HEK293 (cell line): ENCODE results near the gene BDNF.

ENCODE experiments used
- ZFP3 ChIP-seq: fragments of 450-650 bp; formaldehyde crosslinking; IDR thresholded peaks from 2 replicates; pipeline ENCODE4 v1.5.1; 2016; ENCODE audit warnings: low read depth, missing biosample characterization, missing genetic modification characterization
- ZNF175 ChIP-seq: fragments of 450-650 bp; formaldehyde crosslinking; IDR thresholded peaks from 2 replicates; pipeline ENCODE4 v1.5.1; 2016; ENCODE audit warnings: missing biosample characterization, missing genetic modification characterization
- ZNF266 ChIP-seq: fragments of 450-650 bp; formaldehyde crosslinking; IDR thresholded peaks from 2 replicates; pipeline ENCODE4 v1.5.1; 2016; ENCODE audit warnings: missing biosample characterization, missing genetic modification characterization, low read depth
- ZNF341 ChIP-seq: fragments of 450-650 bp; formaldehyde crosslinking; IDR thresholded peaks from 2 replicates; pipeline ENCODE4; 2016; ENCODE audit warnings: low read depth, missing biosample characterization, missing genetic modification characterization
- ZNF544 ChIP-seq: fragments of 450-650 bp; formaldehyde crosslinking; IDR thresholded peaks from 2 replicates; pipeline ENCODE4 v1.5.0; 2017; ENCODE audit warnings: missing biosample characterization, missing genetic modification characterization
- ZNF571 ChIP-seq: fragments of 450-650 bp; formaldehyde crosslinking; IDR thresholded peaks from 2 replicates; pipeline ENCODE4 v1.5.0; 2017; ENCODE audit warnings: missing biosample characterization, missing genetic modification characterization
- TF ChIP-seq, protein P1 (sequence below): fragments of 450-650 bp; formaldehyde crosslinking; IDR thresholded peaks from 2 replicates; pipeline ENCODE4 v1.5.1; 2017; ENCODE audit warnings: missing biosample characterization, missing genetic modification characterization
- TF ChIP-seq, protein P2 (sequence below): fragments of 450-650 bp; formaldehyde crosslinking; IDR thresholded peaks from 2 replicates; pipeline ENCODE4 v1.5.1; 2016; ENCODE audit warnings: missing biosample characterization, missing genetic modification characterization
- TF ChIP-seq, protein P3 (sequence below): fragments of 450-650 bp; IDR thresholded peaks from 2 replicates; pipeline ENCODE4 v1.5.1; 2018; ENCODE audit warnings: missing biosample characterization, mild to moderate bottlenecking, missing genetic modification characterization

Gene BDNF

DNA sequence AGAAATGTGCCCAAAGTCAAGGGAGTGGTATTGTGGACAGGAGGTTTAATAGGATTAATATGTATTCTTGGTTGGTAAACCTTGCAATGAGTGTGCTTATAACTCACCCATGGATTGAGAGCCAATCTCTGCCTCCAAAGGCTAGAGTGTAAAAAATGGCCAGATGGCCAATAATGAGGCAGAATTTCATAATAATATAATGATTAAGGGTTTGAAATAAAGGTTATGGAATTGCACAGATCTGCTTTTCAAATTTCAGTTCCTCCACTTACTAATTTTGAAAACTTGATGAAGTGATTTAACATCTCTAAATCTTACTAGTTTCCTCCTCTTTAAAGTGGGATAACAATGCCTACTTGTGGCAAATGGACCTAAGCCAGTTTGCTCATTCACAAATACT lies 94.8 kb downstream of the BDNF start (continued):
- TF ChIP-seq, protein P1, sequence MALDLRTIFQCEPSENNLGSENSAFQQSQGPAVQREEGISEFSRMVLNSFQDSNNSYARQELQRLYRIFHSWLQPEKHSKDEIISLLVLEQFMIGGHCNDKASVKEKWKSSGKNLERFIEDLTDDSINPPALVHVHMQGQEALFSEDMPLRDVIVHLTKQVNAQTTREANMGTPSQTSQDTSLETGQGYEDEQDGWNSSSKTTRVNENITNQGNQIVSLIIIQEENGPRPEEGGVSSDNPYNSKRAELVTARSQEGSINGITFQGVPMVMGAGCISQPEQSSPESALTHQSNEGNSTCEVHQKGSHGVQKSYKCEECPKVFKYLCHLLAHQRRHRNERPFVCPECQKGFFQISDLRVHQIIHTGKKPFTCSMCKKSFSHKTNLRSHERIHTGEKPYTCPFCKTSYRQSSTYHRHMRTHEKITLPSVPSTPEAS (tag by site-specific recombination): no peak
- TF ChIP-seq ZNF266 (no peak), ZNF544 (no peak), ZNF175 (tag by site-specific recombination) (no peak), ZFP3 (no peak), ZNF571 (tag by site-specific recombination) (no peak), ZNF341 (tag by site-specific recombination) (no peak)
- TF ChIP-seq, protein P2, sequence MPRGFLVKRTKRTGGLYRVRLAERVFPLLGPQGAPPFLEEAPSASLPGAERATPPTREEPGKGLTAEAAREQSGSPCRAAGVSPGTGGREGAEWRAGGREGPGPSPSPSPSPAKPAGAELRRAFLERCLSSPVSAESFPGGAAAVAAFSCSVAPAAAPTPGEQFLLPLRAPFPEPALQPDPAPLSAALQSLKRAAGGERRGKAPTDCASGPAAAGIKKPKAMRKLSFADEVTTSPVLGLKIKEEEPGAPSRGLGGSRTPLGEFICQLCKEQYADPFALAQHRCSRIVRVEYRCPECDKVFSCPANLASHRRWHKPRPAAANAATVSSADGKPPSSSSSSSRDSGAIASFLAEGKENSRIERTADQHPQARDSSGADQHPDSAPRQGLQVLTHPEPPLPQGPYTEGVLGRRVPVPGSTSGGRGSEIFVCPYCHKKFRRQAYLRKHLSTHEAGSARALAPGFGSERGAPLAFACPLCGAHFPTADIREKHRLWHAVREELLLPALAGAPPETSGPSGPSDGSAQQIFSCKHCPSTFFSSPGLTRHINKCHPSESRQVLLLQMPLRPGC (tag by site-specific recombination): no peak
- TF ChIP-seq, protein P3, sequence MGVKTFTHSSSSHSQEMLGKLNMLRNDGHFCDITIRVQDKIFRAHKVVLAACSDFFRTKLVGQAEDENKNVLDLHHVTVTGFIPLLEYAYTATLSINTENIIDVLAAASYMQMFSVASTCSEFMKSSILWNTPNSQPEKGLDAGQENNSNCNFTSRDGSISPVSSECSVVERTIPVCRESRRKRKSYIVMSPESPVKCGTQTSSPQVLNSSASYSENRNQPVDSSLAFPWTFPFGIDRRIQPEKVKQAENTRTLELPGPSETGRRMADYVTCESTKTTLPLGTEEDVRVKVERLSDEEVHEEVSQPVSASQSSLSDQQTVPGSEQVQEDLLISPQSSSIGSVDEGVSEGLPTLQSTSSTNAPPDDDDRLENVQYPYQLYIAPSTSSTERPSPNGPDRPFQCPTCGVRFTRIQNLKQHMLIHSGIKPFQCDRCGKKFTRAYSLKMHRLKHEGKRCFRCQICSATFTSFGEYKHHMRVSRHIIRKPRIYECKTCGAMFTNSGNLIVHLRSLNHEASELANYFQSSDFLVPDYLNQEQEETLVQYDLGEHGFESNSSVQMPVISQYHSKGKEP (tag by site-specific recombination): no peak
